UCSD-AML1 (cell line): ENCODE results near the gene DEFB110.

ENCODE experiments used
- DNase-seq: peaks from one replicate; lab custom pipeline; 2025; ENCODE audit not compliant: unreplicated experiment; lab: John Stamatoyannopoulos, UW

Gene DEFB110

DNA sequence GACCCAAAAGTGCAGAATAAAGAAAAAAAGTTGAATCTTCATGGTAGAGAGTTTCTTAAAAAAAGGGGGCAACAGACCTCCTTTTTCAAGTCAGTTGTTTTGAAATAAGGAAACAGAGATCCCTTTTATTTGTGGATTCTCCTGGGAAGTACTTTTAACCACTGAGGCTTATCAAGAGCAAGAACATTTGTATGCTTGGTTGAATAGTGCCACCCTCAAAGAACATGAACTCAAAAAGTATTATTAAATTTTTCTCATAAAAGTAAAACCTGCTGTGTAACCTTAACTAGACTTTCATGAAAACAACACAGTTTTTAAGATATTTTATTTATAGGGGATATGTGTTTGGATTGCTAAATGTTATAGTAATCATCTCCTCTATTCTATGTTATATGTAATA lies at the start of gene DEFB110:
Gene DEFB110, minus strand, starts transcription at position 101 of the 400 bp plus-strand sequence. Its CDS starts 59 bp downstream, at position 42.
- no peak for DNase-seq

DNA sequence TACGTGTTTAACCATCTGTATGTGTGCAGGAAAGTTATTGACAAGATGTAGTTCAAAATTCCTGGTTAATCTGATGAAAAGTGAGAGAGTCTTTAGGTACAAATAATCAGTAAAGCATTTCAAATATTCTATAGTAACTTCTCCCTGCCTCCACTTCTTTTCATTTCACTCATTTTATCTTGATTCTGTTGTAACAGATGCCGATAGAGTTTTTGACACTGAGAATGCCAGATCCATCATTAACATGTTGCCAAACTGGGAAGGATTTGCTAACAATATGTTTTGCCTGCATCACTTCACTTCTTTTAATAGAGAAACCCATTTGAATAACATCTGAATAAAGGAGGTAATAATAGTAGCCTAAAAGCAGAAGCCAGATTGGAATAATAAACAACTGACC lies 48.3 kb upstream of the DEFB110 start:
- DNase-seq = no peak

- DNase-seq = no peak
These were observed 40.3 kb upstream of the DEFB110 start for GRCh38 chr6:50062051-50062450.

GRCh38 chr6:50056242-50056641 lies 34.4 kb upstream of the DEFB110 start:
- no peak for DNase-seq

DNA sequence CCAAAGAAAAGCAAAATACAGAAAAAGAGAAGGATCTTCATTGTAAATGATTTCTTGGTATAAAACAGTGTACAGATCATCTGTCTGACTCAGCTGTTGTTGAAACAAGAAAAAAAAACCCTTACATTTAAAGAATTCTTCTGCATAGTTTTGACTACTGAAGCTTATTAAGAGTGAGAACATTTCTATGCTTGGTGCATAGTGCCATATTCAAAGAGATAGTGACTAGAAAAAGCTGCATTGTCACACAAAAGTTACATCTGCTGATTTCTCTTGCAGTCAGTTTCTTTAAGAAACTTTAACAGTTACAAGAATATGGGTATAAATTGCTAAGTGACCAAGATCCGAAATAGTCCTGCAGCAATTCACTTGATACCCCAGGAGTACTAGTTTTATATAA lies 28.0 kb upstream of the DEFB110 start, which contains the start of gene DEFB112:
Gene DEFB112, minus strand, starts transcription at position 101 of the 400 bp plus-strand sequence. Its CDS starts 60 bp downstream, at position 41.
- DNase-seq = no peak

DNA sequence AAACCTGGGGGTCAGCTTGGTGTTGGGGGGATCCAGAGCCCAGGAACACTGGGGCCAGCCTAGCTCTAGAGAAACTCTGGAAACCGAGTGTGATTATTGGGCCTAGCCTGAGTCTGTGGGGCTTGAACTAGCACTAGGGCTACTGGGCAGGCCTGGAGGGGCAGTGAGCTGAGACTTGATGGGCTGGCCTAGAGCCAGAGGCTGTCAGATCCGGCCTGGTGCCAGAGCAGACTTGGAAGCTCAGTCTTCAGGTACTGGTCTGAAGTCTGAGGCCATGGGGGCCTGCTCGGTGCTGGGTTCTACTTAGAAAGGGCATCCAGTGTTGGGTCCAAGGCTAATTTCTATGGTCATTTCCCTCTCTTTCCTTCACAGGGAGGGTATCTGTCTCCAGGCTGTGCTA lies 25.2 kb upstream of the DEFB110 start:
- no peak for DNase-seq

DNA sequence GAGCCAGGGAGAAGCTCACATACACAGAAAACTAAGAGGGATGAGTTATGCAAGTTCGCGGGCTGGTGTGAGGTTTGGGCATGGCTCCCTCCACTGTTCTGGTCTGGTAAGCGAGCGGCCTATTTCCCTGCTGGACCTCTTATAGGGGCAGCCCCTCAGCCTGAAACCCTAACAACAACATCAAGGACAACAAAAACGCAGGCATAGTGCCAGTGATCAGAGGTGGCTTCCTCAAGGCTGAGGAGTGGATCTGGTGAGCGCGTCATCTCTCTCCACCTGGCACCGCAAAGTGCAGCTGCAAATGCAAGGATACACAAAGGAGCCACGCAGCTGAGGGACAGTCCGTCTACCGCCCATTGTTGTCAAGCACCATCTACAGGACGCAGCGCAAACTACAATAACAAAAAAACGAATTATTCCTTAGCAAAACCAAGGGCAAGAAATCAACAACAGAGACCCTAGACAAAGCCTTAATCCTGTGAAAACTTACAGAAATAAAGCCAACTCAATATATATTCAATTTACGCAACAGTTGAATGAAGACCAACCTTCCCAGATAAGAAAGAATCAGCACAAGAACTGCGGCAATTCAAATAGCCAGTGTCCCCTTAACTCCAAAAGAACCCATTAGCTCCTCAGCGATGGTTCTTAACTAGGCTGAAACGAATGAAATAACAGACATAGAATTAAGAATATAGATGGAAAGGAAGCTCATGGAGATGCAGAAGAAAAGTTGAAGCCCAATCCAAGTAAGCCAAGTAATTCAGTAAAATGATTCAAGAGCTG lies 9.2 kb upstream of the DEFB110 start:
- DNase-seq = peak; percentile 11

DNA sequence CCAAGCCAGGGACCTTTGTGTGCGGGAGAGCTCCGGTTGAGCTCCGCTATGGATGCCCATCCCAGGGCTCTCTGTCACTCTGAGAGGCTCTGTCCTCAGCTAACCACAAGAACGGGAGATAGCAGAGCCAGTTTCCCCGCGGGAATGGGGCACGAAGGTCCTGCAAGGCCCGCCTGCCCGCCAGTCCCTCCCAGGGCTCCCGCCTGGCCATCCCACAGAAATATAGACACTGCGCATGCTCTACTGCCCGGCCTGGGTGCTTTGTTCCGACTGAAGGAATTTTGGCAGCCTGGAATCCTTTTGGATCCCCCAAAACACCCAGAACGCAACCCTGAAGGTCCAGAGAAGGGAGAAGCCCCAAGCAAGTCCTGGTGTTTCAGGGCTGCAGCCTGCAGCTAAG lies 8.6 kb upstream of the DEFB110 start:
- DNase-seq = no peak

- DNase-seq = peak; percentile 6
These were observed 3.5 kb upstream of the DEFB110 start for GRCh38 chr6:50025258-50025657.

GRCh38 chr6:50007819-50008218 lies 14.0 kb downstream of the DEFB110 start:
- no peak for DNase-seq

DNA sequence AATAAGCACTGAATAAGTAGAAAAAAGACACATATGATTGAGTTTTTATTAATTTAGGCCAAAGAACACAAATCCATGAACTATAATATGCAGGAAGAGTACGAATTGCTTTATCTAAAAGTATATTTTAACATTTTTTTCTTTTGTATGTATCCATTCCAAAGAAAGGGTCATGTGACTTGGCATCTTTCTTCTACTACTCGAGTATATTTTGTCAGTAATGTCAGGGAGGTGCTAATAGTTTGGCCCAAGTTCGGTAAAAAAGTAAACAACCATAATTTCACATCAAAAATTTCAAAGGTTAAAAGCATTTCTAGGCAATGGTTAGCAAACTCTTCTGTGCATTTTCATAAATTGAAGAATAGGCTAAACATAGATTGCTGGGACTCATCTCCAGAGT lies 18.7 kb downstream of the DEFB110 start:
- DNase-seq = no peak

GRCh38 chr6:49995278-49995677 lies 26.5 kb downstream of the DEFB110 start:
- no peak for DNase-seq

DNA sequence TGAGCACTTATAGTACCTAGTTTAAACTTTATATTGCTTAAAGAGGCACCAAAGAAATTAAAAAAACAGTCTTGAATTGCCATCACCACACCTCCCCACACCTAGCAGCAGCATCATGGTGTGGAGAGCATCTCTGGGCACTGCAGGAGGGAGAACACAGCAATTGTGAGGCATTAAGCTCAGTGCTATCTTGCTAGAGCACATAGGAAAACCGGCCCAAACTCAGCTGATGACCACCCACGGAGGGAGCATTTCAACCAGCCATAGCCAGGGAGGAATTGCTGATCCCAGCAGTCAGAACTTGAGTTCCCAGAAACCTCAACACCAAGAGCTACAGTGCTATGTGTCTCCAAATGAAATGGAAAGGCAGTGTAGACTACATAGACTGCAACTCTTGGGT lies 32.9 kb downstream of the DEFB110 start:
- peak; percentile 2 for DNase-seq

- DNase-seq = no peak
These were observed 34.0 kb downstream of the DEFB110 start for GRCh38 chr6:49987749-49988148.

DNA sequence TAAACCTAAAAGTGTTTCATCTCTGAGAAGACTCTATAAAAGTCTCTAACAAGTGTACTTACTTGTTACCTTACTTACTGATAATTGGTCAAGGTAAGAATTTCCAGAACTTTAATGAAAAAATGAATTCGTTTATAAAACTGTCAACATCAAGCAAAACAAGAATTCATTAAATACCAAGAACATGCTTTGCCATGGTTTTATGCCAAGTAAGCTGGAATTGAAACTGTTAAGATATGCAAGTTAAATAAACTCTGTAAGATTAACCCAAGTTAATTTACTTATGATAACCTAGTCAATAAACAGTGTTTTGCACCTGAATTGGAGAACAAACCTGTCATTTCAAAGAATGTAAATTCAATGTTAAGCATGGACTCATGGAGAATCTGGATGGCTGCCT lies 35.2 kb downstream of the DEFB110 start:
- DNase-seq = no peak

- no peak for DNase-seq
These were observed 39.7 kb downstream of the DEFB110 start for GRCh38 chr6:49982046-49982445.

DNA sequence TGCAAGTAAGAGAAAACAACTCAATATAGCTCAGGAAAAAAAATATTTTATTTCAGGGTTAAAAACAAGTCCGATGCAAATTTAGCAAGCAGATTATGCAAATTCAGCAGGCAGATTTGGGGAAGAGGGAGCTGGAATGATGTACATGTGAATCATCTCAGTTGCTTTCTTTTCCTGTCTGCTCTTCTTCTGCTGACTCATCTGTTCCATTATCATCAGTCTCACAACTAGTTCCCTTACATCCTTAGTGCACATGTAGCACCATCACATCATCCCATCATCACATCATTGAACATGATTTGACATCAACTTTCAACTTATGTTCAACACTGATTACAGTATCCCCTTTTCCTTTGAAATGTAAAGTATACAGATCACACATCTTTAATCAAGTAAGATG lies 40.9 kb downstream of the DEFB110 start:
- DNase-seq = no peak

DNA sequence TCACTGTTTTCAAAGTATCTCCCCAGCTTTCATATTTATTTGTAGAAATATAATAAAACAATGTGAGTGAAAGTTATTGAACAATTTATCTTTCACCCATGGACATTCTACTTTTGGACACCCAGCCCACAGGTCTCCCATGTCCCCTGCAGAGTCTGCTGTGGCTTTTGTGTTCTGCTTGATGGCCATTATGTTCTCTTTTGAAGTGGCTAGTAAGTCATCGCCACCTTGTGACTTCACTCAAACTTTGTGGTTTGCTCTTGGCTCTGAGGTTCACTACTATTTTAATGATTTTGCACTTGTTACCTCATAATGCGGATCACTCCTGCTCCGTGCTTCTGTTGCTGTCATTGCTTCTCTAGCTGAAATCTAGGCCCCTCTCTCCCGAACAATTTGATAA lies 42.2 kb downstream of the DEFB110 start:
- DNase-seq = peak; percentile 1

DNA sequence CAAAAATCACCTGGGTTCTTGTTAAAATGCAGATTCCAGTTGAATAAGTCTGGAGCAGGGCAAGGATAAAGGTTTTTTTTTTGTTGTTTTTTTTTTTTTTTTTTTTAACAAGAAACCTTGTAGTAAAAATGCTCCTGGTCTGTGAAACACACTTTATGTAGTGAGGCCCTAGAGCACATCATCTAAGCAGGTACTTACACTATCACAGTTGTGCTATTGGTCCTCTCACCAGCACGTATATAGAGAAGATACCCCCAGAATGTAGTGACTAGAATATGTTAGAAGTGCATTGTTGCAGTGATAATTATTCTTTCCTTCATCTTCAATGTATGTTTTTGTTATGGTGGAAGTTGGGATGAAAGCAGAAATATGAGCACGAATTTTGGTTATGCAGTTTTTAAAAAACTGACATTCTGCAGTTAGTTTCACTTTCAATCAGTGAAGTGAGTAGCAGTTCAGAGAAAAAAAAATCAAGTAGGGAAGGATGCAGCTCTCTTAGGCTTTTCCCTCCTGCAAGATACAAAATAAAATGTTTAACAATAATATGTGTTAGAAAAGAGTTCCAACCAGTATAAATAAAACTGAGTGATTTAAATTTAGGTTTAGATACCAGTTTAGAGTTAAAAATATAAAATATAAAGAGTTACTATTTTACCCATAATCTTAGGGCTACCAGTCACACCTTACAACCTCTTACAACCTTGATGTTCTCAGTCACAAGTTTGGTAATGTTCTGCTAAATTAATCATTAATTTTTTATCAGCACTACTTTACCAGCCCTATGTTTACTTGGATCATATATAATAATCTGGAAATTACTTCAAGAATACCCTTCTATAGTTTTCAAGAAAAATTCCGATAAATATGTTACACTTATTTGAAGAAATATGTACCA lies 43.2 kb downstream of the DEFB110 start:
- no peak for DNase-seq

DNA sequence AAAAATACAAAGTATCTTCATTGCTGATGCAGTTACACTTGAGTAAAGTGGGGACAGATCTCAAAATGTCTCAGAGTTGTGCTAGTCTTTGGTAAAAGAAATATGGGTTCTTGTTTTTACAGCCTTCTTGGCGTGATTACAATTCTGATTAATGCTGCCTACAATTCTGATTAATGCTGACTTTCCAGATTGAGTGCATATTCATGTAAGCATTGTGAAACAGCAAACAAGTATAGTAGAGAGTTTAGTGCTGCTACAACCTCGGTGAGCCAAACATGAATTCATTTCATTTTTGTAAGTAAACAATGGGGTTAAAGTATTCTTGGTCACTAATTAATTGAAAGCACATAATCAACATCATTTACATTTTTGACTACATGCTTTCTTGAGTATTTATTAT lies 52.2 kb downstream of the DEFB110 start, which contains the start of gene DEFB113:
Gene DEFB113, minus strand, starts transcription at position 21 of the 400 bp plus-strand sequence. Its CDS starts 0 bp downstream, at position 21.
- DNase-seq = no peak
